Measurements from ENCODE around the gene TRAPPC2L. TPM values are rescaled to one million over a fixed set of nuclear protein-coding genes. Genes with fewer than 3 reads are reported as not detected.

Gene TRAPPC2L
- 10 to 100 TPM; 37.0 to 44.4 TPM for total RNA-seq
- long read RNA-seq, transcript TRAPPC2L-209 (5 exons, 1,084 nt), result minor isoform, 5 of 43 reads
- long read RNA-seq, transcript TRAPPC2L-201 (5 exons, 2,215 nt), result major isoform, 12 of 43 reads
- long read RNA-seq, partial matches to known transcripts, result 0 of 43 reads
- long read RNA-seq, other reads (novel, unspliced or antisense), result 23 of 43 reads

GRCh38 chr16:88856828-88857727 lies at the start of gene TRAPPC2L, which contains the start of gene GALNS:
TRAPPC2L (plus strand) TSS chr16:88857127; CDS start chr16:88857151, 24 bp downstream.
GALNS (minus strand) TSS chr16:88856947; CDS start chr16:88856877, 70 bp downstream.
- intact Hi-C loops (cut with DNase I, micrococcal nuclease), result no loop called here
- ATAC-seq (peak; percentile 93), DNase-seq (peak; percentile 96 to 100)

DNA sequence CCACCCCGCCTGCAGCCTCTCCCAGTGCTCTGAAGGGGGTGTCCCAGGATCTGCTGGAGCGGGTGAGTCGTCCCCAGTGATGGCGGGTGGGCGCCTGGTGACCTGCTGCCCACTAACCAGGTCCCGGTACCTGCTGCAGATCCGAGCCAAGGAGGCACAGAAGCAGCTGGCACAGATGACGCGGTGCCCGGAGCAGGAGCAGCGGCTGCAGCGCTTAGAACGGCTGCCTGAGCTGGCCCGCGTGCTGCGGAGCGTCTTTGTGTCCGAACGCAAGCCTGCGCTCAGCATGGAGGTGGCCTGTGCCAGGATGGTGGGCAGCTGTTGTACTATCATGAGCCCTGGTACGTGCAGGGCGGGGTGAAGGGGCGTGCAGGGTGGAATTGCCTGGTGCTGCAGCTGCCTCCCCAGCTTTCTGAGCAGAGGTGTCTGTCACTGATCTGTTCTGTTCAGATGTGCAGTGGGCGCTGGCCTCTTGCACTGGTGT lies 49.7 kb upstream of the TRAPPC2L start:
- DNase-seq (peak in 1 of 2 donors; percentile 25), ATAC-seq (no peak)
- intact Hi-C loops (cut with DNase I, micrococcal nuclease), result no loop called here

GRCh38 chr16:88807626-88808453 lies 49.1 kb upstream of the TRAPPC2L start:
- DNase-seq (no peak), ATAC-seq (no peak)
- intact Hi-C loops (cut with DNase I, micrococcal nuclease), result no loop called here

GRCh38 chr16:88809068-88809675 lies 47.8 kb upstream of the TRAPPC2L start:
- ATAC-seq, result no peak
- no peak for DNase-seq
- intact Hi-C loops (cut with DNase I, micrococcal nuclease), result no loop called here

GRCh38 chr16:88809676-88810165 lies 47.2 kb upstream of the TRAPPC2L start:
- DNase-seq, result peak in 1 of 2 donors; percentile 26
- intact Hi-C loops (cut with DNase I, micrococcal nuclease), result no loop called here
- no peak for ATAC-seq

DNA sequence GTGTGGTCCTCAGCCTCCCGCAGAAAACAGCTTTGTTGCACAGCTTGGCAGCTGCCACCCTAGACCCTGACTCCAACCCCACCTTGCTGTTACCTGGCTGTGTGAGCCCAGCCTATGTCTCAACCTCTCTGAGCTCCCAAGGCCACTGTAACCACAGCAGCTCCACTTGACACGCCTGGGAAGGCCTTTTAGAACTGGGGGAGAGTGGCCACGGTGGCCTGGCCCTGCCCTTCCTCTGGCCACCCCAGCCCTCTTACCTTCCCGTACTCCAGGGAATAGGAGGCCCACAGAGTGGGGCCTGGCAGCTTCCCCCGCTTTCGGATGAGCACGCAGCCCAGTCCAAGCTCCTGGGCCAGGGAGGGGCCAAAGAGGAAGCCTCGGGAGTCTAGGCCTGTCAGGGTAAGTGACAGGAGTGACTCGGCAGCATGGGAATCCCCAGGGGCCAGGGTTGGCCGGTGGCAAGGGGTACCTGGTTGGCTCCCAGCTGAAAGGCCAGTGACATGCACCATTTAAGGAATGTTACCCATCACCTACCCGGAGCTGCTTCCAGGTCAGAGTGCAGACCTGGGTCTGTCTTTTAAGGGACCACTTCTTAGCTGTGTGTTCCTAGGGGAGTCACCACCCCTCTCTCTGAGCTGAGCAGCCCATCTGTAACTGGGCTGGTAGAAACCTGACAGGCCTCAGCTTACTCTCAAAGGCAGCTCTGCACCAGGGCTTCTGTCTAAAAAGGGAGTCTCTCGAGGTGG lies 46.6 kb upstream of the TRAPPC2L start:
- ATAC-seq, result no peak
- intact Hi-C loops (cut with DNase I, micrococcal nuclease), result no loop called here
- no peak for DNase-seq

GRCh38 chr16:88810912-88811768 lies 45.8 kb upstream of the TRAPPC2L start:
- intact Hi-C loops (cut with DNase I, micrococcal nuclease), result no loop called here
- peak; percentile 81 to 86 for DNase-seq
- peak; percentile 68 for ATAC-seq

DNA sequence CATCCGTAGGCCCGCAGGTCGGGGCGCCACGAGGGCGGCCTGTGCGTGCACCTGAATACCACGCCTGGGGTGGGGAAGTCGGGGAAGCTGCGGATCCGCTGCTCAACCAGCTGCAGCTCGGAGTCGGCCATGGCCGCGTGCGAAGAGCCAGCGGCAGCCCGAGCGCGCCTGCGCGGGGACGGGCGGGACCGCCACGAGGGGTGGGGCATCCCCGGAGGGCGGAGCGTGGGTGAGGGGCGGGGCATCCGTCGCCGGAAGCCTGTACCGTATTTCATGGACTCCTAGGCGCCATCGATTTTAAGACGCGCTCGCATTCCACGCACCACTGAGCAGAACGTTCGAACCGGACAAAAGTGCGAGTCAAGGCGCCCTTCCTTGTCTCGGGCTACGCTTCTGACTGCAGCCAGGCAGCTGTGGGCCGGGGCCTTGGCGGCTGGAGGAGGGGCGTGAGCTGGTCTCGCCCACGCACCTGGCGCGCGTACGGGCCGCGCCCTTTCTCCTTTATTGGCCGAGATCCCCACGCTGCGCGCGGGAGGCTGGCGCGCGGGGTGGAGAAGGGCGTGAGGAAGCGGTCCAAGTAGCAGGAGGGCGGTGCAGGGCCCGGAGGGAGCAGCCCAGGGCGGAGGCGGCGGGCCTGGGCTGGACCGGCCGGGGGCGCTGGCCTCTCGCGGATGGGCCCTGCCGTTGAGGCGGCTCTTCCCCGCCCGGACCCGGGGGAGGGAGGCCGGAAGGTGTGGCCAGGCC lies 45.0 kb upstream of the TRAPPC2L start, which contains the start of gene APRT:
APRT (minus strand) TSS at position 160 of the 744 bp plus-strand sequence; CDS start at position 131, 29 bp downstream.
- ATAC-seq, result peak; percentile 83
- intact Hi-C loops (cut with DNase I, micrococcal nuclease), result no loop called here

GRCh38 chr16:88812513-88813268 lies 44.2 kb upstream of the TRAPPC2L start:
- intact Hi-C loops (cut with DNase I, micrococcal nuclease), result no loop called here
- ATAC-seq, result no peak
- peak; percentile 46 to 56 for DNase-seq

More for the DNA sequence above, 45.0 kb upstream of the TRAPPC2L start, which contains the start of gene APRT:
- DNase-seq, result peak; percentile 93 to 96

- peak; percentile 37 to 44 for DNase-seq
- no peak for ATAC-seq
- intact Hi-C loops (cut with DNase I, micrococcal nuclease), result no loop called here
These were observed 43.4 kb upstream of the TRAPPC2L start for GRCh38 chr16:88813269-88814143.

DNA sequence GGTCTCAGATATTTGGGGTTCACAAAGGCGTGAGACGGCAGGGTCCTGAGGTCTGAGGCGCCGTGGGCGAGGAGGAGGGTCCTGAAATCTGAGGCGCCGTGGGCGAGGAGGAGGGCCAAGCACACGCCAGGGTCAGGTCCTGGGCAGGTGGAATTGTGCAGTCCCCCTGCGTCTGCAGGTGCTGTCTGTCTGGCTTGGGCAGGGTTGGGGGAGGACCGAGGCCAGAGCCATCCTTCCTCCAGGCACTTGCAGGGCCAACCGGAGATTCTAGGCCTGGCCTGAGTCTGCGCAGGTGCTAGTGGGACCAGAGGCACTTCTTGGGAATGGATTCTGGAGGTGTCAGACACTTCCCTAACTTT lies 42.8 kb upstream of the TRAPPC2L start:
- intact Hi-C loops (cut with DNase I, micrococcal nuclease), result no loop called here
- no peak for ATAC-seq
- DNase-seq, result no peak

DNA sequence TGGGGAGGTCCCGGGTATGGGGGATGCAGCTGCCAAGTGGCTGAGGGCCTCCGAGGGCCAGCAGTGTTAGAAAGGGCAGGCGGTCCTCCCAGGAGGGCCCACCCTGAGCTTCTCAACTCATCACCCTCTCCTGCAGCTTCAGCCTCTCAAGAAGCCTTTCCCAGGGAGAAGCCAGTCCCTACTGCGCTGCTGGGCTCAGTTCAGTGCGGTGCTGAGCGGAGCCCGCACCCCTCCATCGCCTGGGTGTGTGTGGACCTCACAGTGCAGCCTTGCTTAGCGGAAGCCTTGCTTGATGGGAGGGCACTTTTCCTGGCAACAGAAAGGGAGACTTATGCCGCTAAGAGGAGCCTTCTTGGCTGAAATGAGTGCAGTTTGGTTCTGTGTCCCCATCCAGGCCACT lies 41.7 kb upstream of the TRAPPC2L start:
- DNase-seq (no peak), ATAC-seq (no peak)
- intact Hi-C loops (cut with DNase I, micrococcal nuclease), result no loop called here

GRCh38 chr16:88815901-88816589 lies 40.9 kb upstream of the TRAPPC2L start:
- peak in 1 of 2 donors; percentile 63 for DNase-seq

More at GRCh38 chr16:88815901-88816589, 40.9 kb upstream of the TRAPPC2L start:
- ATAC-seq, result no peak
- intact Hi-C loops (cut with DNase I, micrococcal nuclease), result no loop called here

Data from left colon (tissue), 2 donors.